DMS79 (cell line): ENCODE results near the gene FCRL4.
"Not testable (repeated sequence)": the region's sequence is repeated elsewhere in the genome, so short reads cannot be mapped to it uniquely, and the experiment has no call there.

Experiments used
- DNase-seq: peaks from one replicate; lab custom pipeline; 2025; lab: John Stamatoyannopoulos, UW

FCRL4 gene

DNA sequence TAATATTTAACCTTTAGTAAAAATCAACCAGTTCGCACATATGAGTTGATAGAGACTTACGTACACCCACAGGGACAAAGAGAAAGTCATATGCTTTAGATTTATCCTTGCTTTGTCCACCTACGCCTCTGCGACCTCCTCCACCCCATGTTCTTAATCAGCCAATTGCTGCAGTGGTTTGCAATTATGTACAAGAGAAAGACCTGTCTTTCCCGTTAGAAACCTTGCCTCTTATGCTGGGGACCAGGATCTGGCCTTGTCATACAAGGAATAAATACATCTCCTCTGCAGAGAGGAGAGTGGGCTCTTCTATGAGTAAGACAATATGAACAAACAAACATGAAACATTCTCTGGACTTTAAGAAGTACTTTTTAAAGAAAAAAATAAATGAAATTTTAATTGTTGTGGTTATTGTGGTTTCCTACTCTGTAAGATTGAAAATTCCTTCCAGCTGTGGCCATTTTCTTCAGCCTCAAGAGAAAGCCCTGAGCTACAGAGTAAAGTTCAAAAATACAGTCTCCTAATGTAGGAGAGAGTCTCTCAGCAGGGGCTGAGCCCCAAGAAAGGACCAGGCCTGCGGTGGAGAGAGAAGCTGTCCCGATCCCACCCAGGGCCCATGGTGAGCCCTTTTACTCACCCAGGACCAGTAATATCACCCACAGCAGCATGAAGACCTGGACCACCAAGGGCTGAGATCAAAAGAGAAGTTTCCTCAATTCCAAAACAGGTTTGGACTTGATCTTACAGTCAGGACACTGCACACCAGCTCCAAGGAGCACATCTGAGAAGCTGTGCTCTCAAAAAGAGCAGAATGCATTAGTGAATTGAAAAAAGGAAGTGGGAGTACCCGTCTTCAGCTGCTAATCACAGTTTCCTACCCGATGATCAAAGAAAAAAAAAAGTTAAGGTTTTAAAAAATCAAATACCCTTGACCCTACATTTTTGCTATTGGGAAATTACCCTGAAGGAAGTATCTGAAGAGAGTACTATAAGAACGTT lies 45.9 kb downstream of the FCRL4 start, which contains the start of gene FCRL5:
TSS of gene FCRL5 (minus strand) at position 822 of the 1,000 bp plus-strand sequence. CDS start at position 669, 153 bp downstream.
- no peak for DNase-seq

DNA sequence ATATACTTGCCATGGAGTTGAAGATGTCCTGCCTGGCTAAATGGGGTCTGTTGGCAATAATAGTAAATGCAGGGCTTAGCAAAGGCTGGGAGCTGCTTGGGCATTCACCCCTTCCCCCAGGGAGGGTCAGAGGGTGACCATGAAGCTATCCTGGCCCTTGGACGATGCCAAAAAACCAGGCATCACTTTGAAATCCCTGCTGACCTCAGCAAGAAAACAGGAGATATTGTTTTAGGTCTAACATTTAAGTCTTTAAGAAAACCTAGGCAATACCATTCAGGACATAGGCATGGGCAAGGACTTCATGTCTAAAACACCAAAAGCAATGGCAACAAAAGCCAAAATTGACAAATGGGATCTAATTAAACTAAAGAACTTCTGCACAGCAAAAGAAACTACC lies 49.8 kb downstream of the FCRL4 start:
- not testable (repeated sequence) for DNase-seq

DNA sequence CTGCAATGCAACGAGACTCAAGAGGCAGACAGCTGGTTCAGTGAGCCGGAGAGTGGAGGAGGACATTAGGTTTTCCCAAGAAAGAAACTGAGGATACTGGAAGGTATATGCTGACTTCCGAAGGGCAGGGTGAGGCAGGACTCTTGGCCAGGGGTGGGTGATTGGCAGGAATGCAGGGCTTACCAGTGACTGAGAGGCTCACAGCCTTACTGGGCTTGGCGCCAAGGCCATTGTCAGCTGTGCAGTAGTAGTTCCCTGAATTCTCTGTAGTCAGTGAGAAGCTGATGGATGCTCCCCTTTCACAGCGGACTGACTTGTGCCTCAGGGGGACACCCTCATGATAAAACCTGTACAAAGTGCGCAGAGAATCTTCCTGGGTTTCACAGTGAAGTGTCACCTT lies 55.2 kb downstream of the FCRL4 start:
- no peak for DNase-seq

DNA sequence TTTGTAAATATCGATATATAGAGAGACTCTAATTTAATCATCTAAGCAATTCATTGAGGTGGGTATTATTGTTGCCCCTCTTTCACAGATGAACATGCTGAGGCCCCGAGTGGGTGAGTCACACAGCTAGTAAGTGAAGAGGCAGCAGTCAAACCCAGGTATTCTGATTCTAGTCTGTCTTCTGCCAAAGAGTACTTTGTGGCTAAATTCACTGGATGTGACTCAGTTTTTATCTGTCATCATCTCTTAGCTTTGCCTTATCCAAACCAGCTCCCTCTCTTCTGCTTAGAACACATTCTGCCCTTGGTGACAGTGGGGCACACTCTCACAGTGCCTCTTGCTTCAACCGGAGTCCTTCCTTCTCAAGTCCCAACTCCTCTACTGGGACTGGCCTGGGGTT lies 57.0 kb downstream of the FCRL4 start:
- no peak for DNase-seq

DNA sequence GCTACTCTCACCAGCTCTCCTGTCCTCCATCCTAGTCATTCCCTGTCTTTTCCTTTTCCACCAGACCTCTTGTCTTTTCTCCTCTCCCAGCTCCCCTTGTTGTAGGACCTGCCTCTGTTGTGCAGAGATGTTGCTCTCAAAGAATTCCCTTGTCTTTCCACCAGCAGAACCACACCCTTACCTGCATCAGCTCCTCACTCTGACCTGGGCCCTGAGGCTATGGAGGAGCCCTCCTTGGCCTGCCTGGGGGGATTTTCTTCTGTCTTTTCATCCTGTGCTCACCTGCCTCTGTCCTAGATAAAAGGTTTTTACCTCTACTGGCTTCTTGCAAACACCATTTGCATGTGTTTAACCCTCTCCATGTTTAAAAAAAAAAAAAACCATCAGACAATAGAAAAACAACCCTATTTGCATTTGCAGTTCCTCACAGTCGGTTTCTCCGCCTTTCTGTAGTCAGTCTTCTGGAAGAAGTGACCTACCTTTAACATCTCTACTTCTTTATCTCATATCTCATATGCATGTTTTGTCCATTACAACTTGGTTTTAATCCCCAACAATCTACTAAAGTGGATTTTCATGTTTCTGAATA lies 57.6 kb downstream of the FCRL4 start:
- no peak for DNase-seq

DNA sequence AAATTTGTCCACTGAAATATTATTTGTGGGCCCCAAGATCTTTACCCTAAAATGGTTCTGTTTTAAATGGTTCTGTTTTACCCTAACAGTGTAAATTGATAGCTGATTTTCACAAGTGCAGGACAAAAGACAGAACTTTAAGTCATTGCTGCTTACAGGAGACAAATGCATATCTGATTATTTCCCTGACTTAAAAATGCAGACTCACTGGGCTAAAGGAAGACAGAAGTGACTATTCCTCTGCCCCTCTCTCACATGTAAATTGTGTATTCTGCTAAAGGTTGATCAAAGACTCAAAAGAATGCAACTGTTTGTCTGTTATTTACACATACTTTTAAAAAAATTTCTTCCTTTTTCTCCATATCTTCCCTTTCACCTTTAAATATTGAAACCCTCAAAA lies 58.3 kb downstream of the FCRL4 start:
- DNase-seq, result no peak

GRCh38 chr1:157532569-157532968 lies 65.3 kb downstream of the FCRL4 start:
- no peak for DNase-seq

DNA sequence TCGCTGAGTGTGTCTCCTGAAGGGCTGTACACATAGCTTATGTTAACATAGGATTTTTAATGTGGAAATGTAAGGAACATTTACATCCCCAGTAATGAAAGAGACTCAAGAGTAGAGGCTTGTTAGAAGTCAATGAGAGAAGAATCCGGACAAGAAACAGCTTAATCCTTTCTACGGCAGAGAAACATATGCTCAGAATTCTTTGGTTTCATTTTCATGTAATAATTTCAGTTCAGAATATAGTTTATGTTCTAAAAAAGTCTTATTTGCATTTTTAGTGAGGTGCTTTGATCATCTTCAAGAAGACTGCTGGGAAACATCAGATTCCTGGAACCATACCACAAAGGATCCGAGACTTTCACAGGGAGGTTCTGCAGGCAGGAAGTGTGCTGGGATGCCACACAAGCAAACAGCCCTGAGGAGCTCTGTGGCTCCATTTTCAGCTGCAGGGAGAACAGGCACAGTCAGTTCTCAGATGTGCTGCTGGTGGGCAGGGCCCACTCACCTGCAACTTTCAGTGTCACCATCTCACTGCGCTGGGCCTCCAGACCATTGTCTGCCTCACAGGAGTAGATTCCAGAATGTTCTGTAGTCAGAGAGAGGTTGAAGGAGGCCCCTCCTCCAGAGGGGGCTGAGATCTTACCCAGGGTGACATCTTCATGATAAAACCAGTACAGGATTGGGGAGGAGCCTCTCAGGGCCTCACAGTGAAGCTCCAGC lies 74.0 kb downstream of the FCRL4 start:
- DNase-seq, result no peak
